Naive thymus-derived CD8-positive, alpha-beta T cell (primary cell): ENCODE data around the gene KLHDC7A. TPM values are rescaled to one million over a fixed set of nuclear protein-coding genes. Genes with fewer than 3 reads are reported as not detected.

ENCODE experiments used
- polyA plus RNA-seq, 3 donors: library from polyadenylated mRNA; unstranded; fragments of 300-500 nt; fragmentation: Illumina TruSeq; gene quantifications; one replicate each; pipeline ENCODE4 v1.2.3, GENCODE V29; 2021
- total RNA-seq, 8 experiments: library from RNA in 2 of 8; stranded (reverse) in 2 of 8; gene quantifications; one replicate each; pipeline ENCODE4 v1.2.3 and lab custom pipeline; 2021 to 2026

KLHDC7A gene
- total and polyA plus RNA-seq, 5 experiments from 2014 or later, result not detected

Other genes with a start within 250 kb of the KLHDC7A start
- not detected for gene PAX7, start 149.9 kb downstream of the KLHDC7A start, total RNA-seq
- not detected for gene PAX7, start 149.9 kb downstream of the KLHDC7A start, polyA plus RNA-seq